ENCODE measurements around the gene TNNI2. TPM values are rescaled to one million over a fixed set of nuclear protein-coding genes. Genes with fewer than 3 reads are reported as not detected.

The TNNI2 gene
- total and polyA plus RNA-seq, 10 of the 15 experiments (the other 5 are each of a cell fraction or from before 2014, with no cell fraction given), result 0.14 to 0.79 (median 0.37) TPM; not detected in 4

DNA sequence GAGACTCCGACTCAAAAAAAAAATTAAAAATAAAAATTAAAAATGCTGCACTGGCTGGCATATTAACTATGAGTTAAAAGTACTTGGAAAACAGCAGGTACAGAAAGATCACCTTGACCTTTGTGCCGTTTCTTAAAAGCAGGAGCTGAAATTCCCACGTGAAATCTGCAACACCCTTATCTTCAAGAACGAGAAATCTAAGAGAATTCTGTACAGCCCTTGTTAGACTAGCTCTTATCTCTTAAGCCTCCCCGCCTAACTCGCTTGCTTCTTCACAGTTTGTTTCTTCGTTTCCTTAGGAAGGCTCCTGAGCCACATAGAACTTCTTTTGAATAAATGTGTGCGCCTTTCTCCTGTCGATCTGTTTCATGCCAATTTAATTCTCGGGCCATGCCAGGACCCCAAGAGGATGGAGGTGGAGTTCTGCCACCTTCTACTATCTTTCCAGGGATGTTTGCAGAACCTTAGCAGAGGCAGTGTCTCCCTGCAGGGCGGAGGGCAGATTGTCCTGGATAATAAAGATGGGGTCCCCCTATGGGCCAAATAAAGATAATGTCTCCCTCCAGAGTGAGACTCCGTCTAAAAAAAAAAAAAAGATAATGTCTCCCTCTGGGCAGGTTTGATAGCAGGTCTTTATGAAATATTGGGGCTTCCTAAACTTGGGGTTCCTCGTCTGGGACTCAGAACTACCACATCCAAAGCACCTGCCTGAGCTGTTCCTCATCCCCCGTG, 31.4 kb upstream of the TNNI2 start:
- BruUV-seq (replicated peaks), result no TSS peak
- in situ Hi-C loops (cut with MboI), result no loop called here
- CTCF ChIA-PET, result interaction anchor here (1.0 to 1.7 kb wide), 2 partner anchors 155 to 345 kb away, joined by 3 to 6 read pairs; no protein-coding TSS in a partner anchor

More for the DNA sequence above, 31.4 kb upstream of the TNNI2 start:
- Histone ChIP-seq H3K9ac (ENCODE audit: control insufficient read depth, insufficient read depth, low read length) (no peak overlapping the region), H3K79me2 (ENCODE audit: control insufficient read depth, insufficient read depth, low read length) (no peaks in the 10 kb centered on the region), H3K36me3 (ENCODE audit: control insufficient read depth in 2 of 2, insufficient read depth in 2 of 2, low read length in 1 of 2) (no peaks in the 10 kb centered on the region), H3K4me3 (no peak overlapping the region), H3K4me1 (ENCODE audit: control insufficient read depth, insufficient read depth, low read length) (no peaks in the 10 kb centered on the region), H4K20me1 (ENCODE audit: control insufficient read depth, insufficient read depth) (no peaks in the 10 kb centered on the region), H3K27me3 (replicated peaks in 1 of 2; ENCODE audit: control insufficient read depth in 2 of 2, insufficient read depth in 2 of 2, low read length in 1 of 2) (no peaks in the 10 kb centered on the region), H2AFZ (ENCODE audit: control insufficient read depth, low read depth, low read length) (no peak overlapping the region), H3K4me2 (ENCODE audit: control insufficient read depth, insufficient read depth) (no peak overlapping the region), H3K9me3 (replicated peaks; ENCODE audit: control insufficient read depth, insufficient read depth, low read length) (peaks cover 2% of the 10 kb centered on the region; the same call in 1 of the 3 replicates), H3K27ac (ENCODE audit: control insufficient read depth, insufficient read depth) (no peak overlapping the region)
- ChIA-PET RAD21 (ENCODE audit: unreplicated experiment) (no interaction called here), POLR2A (no interaction called here), SMC1A (ENCODE audit: uncharacterized antibody, unreplicated experiment) (interaction anchor here (0.6 kb wide), 2 partner anchors 164 to 322 kb away, joined by 3 read pairs; no protein-coding TSS in a partner anchor)
- DNase-seq (ENCODE audit: low read depth, low spot score), result no peak
- no peak for FAIRE-seq
- ATAC-seq, result no peak
- intact Hi-C loops (cut with micrococcal nuclease; ENCODE audit: unreplicated experiment), result no loop called here
- WGBS (ENCODE audit: insufficient coverage, insufficient replicate concordance, low lambda C conversion rate, missing lambda C conversion rate), result 22% methylated on average over 14 of the region's 14 CpGs
- TF ChIP-seq SMC3 (IDR thresholded peaks at IDR 0.05; ENCODE audit: borderline replicate concordance, low read length), result no peak
- TF ChIP-seq, protein P1, sequence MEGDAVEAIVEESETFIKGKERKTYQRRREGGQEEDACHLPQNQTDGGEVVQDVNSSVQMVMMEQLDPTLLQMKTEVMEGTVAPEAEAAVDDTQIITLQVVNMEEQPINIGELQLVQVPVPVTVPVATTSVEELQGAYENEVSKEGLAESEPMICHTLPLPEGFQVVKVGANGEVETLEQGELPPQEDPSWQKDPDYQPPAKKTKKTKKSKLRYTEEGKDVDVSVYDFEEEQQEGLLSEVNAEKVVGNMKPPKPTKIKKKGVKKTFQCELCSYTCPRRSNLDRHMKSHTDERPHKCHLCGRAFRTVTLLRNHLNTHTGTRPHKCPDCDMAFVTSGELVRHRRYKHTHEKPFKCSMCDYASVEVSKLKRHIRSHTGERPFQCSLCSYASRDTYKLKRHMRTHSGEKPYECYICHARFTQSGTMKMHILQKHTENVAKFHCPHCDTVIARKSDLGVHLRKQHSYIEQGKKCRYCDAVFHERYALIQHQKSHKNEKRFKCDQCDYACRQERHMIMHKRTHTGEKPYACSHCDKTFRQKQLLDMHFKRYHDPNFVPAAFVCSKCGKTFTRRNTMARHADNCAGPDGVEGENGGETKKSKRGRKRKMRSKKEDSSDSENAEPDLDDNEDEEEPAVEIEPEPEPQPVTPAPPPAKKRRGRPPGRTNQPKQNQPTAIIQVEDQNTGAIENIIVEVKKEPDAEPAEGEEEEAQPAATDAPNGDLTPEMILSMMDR (IDR thresholded peaks at IDR 0.05 in 2 of 3, conservative IDR thresholded peaks at IDR 0.05 in 1 of 3; ENCODE audit: control insufficient read depth in 2 of 3, extremely low read depth in 1 of 3, insufficient read depth in 1 of 3, low read depth in 3 of 3, low read length in 3 of 3), result 0 out of 6 replicates have a peak, but pooled peaks of 1 of the 3 experiments have one; percentile 4
